HG02885 (cell line): Measurements from ENCODE around the gene CCDC40.

ENCODE experiments used
- ATAC-seq: cut with Tn5 transposase; IDR thresholded peaks from one replicate; pipeline ENCODE4 v1.9.1; 2021; ENCODE audit warnings: mild to moderate bottlenecking; ENCODE audit not compliant: unreplicated experiment, poor library complexity

Gene CCDC40

DNA sequence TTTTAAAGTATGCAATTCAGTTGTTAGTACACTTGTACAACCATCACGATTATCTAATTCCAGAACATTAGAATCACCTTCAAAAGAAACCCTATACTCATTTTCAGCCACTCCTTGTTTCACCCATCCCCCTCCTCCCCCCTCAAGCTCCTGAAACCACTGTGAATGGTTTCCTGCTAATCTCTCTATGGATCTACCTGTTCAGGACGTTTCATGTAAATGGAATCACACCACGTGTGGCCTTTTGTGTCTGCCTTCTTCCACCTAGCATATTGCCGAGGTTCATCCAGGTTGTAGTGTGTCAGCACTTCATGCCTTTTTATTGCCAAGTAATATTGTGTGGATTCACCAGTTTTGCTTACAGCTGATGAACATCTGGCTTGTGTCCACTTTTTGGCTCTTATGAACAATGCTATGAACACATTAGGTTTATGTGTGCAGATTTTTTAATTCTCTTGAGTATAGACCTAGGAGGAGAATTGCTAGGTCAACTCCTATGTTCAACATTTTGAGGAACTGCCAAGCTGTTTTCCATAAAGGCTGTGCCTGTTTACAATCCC is 92.6 kb downstream of the CCDC40 start:
- no peak for ATAC-seq

DNA sequence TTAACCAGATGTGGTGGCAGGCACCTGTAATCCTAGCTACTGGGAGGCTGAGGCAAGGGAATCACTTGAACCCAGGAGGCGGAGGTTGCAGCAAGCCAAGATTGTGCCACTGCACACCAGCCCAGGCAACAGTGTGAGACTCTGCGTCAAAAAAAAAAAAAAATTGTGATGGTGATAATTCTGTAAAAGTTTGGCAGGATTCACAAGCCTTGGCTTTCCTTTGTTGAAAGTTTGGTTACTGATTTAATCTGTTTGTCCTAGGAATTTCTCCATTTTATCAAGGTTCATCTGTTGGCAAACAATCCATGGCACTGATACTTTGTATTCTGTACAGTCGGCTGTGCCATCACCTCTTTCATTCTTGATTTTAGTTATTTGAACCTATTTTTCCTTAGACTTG is 94.5 kb downstream of the CCDC40 start:
- no peak for ATAC-seq

DNA sequence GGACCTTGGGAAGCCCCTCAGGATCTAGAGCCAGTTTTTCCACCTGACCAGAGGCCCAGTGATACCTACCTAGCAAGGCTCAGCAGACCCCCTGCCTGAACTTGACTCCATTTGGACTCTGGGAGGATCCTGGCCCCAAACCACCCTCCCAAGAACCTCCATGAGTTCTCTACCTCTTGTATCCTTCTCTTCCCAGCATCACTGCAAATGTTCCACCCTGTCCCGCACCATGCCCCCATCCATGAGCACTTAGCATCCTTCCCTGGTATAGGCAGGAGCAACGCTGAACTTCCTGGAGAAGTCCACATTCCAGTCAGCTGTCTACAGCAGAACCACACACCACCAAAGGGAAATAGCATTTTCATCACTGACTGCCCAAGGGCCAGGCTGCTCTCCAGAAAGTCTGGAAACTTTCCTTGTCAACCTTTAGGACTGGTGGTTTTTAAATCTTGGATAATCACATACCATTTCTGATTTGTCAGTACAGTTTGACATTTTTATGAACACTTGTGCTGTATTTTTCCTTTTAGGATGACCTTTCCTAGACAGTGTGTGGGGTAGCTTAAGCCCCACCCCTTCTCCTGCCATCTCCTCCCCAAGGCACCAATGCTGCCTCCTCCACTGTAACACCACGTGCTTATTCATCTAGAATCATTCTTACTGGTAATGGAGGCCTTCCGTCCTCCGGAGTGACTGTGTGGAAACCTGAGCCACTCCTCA is 96.6 kb downstream of the CCDC40 start:
- no peak for ATAC-seq

DNA sequence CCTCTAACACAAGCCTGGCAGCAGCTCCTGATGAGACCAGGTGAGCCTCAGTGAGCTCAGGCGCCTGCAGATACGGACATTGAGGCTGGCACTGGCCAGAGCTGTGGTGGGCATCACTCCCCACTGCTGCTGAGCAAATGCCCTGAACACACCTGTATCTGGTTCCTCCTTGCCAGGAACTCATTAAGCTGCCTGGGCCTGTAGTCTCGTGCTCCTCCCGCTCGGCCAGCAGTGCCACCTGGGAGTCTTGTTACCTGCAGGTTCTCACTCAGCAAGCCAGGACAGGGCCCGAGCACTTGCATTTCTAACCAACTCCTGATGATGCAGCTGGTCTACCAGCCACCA is 97.2 kb downstream of the CCDC40 start:
- no peak for ATAC-seq

DNA sequence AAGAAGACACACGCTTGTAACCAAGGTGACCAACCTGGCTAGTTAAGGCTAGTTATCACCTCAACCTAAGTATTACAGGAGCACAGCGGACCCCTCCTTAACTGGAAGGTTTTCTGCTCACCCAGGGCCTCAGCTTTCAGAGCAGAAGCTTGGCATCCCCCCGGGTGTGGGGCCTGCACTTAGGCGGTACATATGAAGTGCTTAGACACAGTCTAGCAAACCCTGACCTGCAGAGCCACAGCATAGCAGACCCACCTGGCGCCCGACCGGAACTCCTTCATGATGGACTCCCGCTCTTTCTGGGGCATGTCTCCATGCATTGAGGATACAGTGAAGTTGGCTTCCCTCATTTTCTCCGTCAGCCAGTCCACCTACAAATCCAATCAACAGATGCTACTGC is 100.7 kb downstream of the CCDC40 start:
- ATAC-seq, result no peak

DNA sequence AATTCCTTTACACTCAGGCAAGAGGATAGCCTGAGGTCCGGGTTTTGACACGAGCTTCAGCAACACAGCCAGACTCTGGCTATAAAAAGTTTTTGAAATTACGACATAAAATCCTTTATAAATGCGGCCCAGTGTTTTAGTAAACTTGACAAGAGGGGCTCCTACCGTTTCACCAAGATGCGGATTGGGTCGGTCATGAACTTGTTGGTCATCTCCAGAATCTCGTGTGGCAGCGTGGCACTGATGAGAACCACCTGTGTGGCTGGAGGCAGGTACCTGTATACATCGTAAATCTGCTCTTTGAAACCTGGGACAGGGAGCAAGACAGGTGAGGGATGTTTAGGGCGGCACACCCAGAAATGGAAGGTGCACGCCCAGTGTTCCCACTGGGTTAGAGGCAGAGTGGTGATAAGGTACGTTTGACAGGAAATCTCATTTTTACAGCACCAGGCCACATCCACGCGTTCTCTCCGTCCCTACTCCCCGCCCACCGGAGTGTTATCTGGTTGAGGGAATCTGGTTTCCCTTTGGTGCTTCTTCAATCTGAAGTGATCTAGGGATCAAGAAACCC is 102.5 kb downstream of the CCDC40 start:
- no peak for ATAC-seq

DNA sequence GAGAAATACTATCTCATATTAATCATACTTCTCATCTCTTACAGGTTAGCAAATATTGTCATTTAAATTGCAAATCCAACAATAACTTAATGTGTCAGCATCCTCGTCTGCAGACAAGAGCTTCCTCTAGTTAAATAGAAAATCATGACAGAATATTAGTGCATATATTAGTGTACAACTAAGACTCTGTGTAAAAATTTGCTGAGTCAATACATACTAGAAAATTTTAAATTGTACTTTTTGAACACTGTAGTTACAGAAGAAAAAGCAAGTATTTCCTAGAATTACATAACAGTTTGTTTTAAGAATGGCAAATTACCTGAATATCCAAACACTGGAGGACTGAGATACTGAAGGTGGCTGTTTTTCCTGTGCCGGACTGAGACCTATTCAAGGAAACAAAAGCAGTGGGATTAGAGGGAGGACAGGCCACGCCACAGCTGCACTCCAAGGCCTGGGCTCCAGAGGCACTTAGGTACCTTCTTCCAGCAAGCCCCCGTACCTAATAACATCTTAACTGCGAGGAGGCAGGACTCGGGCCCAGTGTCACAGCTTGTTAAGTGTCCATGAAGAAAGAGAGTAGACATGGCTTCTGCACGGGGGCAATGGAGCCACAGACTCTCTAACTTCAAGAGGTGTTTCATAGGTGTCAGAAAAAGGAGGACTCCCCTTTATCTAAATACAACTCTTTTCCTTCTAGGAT is 105.2 kb downstream of the CCDC40 start:
- no peak for ATAC-seq

DNA sequence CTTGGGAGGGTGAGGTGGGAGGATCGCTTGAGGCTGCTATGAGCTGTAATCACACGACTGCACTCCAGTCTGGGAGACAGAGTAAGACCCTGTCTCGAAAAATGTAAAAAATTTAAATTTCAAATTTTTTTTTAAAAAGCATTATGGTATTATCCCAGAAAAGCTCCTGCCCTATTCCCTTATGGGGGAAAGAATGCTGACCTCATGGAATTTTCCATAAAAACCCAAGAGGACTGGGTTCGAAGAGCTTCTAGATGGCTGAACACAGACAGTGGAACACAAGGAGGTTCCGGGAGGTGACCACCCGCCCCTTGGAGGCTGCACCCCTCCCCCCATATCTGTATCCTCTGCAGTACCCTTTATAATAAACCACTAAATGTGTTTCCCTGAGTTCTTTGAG is 106.5 kb downstream of the CCDC40 start:
- ATAC-seq, result no peak

DNA sequence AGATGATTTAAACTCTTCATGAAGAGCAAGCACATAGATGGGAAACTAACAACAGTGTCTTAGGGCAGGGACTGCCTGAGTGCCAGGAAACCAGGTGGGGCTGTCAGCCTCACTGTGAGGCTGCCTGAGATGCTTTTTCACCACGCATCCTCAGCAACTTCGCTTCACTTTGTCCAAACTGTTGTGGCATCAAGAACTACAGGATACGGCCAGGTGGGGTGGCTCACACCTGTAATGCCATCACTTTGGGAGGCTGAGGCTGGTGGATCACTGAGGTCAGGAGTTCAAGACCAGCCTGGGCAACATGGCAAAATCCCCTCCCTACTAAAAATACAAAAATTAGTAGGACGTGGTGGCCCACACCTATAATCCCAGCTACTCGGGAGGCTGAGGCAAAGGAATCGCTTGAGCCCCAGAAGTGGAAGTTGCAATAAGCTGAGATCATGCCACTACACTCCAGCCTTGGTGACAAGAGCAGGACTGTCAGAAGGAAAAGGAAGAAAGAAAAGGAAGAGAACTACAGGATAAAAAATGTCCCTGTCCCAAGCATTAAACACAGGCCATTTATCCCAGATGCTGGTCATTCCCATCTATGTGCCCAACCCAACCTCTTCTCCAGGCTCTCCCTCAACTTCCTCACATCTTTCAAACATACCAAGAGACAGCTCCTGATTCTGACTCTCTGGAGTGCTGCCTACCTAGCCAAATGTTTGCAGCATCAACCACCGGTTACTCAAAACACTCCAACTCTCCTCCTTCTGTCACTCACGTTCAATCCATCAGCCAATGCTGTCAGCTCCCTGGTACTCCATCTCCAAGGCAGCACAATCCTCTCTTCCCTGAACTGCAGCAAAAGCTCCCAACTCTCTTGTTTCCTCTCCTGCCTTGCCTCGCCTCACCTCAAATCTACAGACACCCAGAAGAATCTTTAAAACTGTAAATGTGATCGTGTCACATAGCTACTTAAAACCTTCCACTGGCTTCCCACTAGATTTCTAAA is 108.9 kb downstream of the CCDC40 start:
- ATAC-seq, result no peak

DNA sequence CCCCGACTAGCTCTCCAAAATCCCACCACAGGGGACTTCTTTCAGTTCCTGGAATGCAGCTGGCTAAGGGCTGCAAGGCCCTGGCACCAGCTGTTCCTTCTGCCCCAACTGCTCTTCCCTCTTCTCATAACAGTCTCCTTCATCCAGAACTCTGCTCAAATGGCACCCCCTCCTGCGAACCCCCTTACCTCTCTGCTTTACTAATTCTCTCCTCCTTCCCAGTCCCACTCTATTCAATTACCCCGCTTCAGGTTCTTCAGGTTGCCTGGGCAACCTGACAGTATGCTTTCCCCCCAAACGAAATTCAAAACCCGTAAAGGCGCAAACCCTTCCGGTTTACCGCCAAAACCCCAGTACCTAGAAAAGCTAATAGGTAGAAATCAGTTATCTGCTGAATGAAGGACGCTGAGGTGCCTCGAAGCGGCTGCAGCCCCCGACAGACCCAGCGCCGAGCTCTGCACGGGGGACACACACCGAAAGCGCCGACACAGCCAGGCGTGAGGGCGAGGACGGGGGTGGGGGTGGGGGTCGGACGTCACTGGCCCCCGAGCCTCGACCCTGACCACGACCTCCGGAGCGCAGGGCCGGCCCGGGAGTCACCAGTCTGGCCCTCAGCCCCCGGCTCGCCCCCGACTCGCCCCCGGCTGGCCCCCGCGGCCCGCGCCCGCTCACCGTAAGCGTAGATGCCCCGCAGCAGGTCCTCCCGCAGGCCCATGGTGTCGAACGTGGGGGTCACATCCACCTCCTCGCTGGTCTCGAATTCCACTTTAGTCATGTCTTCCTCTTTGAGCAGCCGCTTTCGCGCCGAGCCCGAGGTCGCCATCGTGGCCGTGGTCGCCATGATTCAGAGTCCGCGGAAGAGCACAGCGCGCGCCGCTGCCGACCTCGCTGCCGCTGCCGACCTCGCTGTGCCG is 109.9 kb downstream of the CCDC40 start:
- peak; percentile 32 for ATAC-seq

DNA sequence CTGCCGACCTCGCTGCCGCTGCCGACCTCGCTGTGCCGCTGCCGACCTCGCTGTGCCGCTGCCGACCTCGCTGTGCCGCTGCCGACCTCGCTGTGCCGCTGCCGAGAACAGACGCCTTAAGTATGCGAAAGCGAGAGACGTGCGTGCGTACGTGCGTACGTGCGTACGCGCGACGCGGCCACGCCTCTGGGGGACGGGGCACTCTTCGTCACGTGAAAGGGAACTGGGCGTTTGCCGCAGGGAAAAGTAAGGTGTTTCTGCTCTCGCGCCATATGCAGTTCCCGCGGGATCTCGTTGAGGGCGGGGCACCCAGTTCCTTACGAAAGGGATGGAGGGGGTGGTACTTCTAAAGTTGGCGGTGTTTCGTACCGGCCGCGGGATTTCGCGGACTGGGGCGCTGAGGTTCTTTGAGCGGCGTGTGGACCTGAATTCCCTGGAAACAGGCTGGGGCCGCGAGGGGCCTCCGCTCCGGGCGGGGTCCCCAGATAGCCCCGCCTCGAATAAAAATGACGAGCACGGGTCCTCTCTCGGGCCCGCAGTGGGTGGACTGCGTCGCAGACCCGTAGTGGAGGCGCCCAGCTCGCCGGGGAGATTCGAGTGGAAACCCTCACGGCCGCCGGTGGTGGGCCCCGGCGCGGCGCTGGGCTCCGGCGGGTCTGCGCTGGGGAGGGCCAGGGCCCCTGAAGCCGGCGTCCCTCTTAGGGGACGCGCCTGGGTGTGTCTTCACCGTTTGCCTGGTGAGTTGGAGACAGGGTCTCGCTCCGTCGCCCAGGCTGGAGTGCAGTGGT is 110.8 kb downstream of the CCDC40 start, which contains the start of gene EIF4A3:
Gene EIF4A3, minus strand, starts transcription at position 94 of the 788 bp plus-strand sequence. CDS start 167 bp downstream, outside the sequence.
- peak; percentile 87 for ATAC-seq
